ENCODE measurements around the gene RTL1.

RTL1 gene

DNA sequence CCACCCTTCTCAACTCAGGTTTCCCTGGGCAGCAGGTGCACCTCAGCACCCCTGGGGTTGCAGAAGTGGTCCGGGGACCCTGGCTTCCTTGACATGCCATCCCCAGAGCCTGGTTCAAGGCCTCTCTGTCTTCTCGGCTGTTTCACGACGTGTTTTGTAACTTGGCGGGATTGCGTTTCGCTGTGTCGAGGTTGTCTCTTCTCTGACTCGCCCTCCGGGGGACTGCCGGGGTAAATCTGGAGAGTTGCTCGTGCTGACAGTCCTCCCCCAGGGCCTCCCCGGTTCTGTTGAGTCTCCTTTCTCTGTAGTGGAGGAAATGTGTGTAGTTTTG, 52.0 kb downstream of the RTL1 start:
- DNase-seq (ENCODE audit: low read depth in 2 of 2): no peak

DNA sequence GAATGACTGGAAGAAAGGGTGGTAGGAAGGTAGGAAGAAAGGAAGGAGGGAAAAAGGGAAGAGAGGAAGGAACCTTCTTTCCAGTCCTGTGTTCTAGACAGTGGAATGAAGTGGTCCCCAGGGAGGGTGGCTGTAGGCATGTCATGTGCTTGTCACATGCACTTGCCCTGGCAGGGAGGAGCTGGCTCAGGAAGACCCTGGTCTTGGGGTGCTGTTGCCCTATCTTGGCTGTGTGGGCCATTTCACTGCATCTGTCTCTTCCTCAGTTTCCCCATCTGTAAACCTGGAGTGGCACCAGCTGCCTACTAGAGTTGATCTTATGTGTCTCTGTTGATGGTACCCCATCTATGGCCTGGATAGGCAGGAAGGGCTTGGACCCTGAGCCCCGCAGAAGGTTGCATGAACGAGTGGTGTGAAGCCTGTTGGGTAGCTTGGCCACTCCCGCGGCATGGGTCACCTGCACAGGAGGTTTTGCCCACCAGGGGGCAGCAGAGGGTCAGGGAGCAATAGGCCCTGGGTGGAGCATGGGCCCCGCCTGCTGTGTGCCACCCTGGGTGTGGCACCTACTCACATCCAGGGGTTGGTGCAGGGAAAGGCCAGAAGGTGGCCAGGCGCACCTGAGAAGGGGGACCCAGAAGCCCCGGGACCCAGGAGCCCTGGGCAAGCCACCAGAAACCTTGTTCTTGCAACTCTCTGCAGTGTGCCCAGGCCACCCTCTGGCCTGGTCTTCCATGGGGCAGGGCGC, 52.5 kb downstream of the RTL1 start:
- peak; percentile 27 to 73 for DNase-seq (ENCODE audit: low read depth in 2 of 2)

DNA sequence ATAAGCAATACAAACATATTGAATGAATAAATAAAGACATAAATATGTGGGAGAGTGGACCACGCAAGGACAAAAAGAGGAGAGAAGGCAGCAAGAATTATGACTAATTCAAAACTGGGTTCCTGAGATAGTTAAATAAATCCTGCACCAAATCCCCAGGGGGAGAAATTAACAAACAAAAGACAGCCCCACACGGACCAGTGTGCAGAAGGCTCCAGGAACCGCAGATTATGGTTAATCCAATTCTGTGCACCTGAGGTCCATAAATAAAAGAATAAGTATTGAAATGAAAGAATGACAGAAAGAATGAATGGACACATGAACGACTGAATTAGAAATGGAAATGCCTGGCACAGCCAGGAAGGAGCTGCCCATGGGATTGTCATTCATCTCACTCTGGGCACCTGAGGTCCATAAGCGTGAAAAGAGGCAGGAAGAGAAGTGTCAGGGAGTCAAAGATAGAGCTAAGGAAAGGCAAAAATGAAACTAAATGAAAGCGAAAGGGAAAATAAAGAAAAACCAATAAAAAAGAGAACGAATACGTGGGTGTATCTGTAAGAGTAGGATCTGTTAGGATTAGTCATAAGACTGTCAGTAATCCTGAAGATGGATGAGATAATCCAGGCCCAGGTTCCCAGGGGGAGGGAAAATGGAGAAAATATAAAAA, 54.3 kb downstream of the RTL1 start:
- DNase-seq (ENCODE audit: low read depth in 2 of 2): no peak

DNA sequence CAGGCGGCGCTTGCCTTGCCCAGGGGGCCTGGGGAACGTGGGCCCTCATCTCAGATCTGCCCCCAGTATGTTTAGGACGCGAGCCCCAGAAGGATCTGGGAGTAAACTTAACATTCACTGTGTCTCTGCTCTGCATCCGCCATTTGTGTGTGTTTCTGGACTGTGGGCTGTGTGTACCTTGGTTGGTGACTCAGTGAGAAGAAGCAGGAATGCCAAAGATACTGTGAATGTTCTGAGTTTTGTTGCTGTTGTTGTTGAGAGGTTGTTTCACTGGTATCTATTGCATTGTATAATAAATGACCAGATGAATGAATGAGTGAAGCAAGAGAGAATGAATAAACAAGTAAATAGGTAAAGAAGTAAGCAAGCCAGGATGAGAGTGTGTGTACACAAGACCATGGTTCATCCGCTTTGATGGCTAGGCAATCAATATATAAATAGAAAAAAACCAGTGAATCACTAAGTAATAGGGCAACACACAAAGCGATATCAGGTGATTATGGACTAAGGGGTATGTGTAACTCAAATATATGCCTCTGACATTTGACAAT, 57.1 kb downstream of the RTL1 start:
- DNase-seq (ENCODE audit: low read depth in 2 of 2): no peak

DNA sequence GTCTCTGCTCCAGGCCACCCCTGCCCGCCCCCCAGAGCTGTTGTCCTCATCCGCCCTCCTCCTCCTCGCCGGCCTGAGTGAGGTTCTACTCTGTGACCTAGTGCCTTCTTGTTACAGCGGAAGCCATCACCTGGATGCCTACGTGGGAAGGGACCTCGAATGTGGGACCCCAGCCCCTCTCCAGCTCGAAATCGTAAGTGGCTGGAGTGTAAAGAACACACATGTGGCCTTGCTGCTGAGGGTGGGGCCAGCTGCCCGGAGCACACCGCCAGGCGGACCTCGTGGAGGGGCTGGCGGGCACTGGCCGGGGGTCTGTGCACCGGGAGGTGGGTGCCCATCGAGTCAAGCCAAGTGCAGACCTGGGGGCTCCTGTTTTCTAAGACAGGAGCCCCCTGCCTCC, 58.2 kb downstream of the RTL1 start:
- no peak for DNase-seq (ENCODE audit: low read depth in 2 of 2)

DNA sequence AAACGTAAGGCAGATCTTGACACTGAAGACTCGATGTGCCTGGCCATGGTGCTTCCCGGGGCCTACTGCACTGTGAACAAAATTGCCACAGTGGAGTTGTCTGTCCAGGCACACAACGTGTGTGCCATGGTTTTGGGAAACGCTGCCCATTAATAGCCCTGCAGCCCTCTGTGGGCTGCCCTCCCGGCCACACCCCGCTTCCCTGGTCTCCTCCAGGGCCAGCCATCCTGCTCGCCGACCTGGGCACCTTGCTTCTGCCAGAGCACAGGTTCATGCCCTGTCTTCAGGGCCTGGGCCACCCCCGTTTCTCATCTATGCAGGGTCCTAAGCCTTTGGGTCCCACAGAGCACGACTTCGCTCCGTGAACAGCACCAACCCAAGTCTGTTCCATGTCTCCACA, 58.7 kb downstream of the RTL1 start:
- no peak for DNase-seq (ENCODE audit: low read depth in 2 of 2)

DNA sequence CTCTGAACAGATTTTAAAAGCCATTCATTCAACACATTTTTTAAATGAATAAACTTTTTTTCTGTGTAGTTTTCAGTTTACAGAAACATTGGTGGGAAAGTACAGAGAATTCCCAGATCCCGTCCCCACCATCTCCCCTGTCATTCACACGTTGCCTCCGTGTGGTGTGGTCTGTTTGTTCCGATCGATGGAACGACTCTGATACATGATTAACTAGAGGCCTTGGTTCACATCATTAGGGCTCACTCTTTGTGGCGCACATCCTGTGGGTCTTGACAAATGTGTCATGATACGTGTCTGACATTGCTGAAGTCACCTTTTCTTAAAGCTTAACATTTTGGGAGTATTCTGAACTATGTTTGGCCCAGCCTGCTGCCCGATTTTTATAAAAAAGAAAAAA, 59.1 kb downstream of the RTL1 start:
- DNase-seq (ENCODE audit: low read depth in 2 of 2): no peak

DNA sequence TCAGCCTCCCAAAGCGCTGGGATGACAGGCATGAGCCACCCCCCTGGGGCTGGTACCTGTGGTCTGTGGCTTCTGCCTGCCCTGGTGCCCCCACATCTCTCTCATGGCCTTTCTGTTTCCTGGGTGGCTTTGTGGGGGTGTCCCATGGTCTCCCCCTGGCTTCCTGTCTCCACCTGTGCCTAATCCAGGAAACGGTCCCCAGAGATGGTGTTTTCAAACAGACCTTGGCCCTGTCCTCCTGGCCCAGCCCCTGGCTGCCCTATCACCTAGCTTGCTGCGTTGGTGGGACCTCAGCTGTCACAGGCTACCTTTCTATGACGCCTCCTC, 59.5 kb downstream of the RTL1 start:
- DNase-seq (ENCODE audit: low read depth in 2 of 2): no peak

DNA sequence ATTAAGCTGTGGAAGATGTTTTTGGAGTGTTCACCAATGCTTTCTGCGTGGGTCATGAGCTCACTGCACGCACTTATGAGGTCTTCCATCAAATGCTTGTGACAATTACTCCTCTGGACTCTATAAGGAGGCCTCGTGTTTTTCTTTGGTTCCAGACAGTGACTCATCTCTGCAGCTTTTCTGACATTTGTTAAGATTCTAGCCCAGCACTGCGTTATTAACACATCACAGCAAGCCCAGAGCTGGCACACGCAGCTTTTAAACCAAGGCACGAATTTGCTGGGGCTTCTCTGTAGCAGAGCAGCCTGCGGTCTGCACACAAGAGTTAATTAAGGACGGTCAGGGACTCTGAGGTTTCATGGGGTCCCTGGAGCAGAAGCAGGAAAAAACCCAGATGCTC, 60.7 kb downstream of the RTL1 start:
- no peak for DNase-seq (ENCODE audit: low read depth in 2 of 2)

DNA sequence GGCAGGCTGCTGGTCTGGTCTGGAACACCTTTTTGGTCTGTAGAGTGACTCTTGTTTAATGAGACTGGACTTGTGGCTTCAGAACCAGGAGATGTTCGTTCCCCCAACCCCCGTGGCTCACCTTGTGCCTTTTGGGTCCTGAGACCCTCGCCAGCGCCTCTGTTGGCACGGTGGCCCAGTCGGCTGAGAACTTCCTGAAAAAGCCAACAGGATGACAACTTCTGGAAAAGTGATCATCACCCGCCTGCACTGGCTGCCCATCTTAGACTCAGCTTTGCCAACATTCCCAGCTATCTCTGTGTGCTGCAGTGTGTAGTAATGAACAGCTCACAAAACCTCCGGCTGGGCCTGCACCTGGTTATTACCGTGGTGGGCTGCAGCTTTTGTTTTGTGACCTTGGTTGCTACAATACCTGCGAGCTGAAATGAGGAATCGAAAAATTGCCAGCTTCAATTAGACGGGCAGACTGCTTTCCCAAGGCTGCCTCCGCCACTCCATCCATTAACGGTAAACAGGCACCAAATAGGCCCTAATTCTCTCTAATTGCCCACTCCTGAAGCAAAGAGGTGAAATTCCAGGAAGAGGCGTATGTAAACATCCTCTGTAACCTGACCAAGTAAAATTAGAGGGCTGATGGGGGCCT, 61.6 kb downstream of the RTL1 start:
- DNase-seq (ENCODE audit: low read depth in 2 of 2): no peak

DNA sequence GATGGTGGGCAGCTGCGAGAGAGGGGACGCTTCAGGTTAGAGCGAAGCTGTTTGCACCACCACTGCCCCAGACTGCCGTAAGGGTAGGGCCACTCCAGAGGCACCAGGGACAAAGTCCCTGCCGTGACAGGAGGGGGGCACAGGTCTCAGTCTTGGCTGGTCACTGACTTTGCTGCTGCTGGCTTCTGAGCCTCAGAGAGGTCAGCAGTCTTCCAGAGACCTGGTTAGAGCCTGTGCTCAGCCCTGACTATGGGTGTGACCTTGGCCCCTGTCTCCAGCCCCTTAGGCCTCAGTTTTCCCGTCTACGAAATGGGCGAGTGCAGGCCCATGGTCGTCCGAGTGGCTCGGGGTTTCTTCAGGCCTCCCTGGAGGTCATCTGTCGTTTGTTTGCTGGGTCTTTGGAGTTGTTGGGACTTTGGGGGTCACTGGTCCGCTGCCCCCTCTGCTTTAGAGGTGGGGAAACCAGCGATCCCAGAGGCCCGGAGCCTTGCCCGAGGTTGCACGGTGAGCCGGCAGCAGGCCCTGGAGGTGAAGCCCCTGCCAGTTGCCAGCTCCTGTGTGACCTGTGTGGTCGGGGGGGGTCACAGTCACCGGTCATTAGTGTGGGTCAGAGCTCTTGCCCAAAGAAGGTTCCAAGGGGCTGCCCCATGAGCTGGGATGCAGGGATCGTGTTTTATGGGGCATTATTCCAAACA, 62.3 kb downstream of the RTL1 start:
- DNase-seq (ENCODE audit: low read depth in 2 of 2): no peak

DNA sequence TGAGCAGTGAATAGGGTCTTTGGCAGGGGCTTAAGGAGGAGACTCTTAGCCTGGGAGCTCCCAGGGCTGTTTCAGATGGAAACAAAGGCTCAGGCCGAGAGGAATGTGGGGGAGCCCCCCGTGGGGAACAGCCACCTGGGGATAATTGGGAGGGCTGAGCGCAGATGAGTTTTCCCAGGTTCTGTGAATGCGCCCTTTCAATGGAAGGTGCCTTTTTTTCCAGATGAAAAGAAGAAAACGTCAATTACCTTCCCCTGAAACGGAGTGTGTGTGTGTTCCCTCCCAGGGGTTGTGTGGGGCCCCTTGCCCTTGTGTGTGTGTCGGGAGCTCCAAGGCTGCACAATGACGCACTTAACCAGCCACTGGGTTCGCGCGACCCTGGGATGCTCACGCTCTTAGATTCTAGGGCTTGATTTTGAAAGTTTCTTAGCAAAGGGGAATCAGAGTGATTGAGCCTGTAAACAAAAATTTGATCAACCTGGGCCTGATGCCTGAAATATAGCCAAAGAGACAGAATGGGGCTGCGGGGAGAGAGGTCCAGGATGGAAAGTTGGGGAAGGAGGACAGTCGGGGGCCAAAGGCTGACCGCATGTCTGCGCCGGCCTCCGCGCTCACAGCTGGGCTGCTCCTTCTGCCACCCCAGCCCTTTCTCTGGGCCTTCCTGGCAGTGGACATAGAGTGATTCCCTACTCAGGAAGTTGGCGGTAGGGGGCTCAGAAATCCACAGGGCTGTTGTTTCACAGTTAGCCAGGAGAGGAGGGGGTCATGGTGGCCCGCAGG, 63.0 kb downstream of the RTL1 start:
- no peak for DNase-seq (ENCODE audit: low read depth in 2 of 2)

DNA sequence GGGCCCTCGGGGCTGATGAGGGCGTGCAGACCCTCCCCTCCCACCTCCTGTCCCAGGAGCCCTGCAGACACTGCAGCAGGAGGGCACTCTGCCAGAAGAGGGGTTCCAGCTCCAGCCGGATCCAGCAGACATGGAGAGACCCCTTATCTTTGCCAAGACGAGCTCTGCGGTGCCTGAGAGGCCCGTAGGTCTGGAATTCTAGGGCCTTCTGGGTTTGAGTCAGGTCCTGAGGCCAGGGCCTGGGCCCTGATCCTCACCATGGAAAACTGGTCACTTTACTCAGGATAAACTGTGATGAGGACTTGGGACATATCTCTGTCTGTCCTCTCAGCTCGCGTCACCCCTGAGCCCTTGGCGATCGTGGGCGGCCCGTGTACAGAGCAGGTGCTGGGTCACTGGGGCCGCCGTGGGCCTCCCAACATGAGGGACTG, 63.8 kb downstream of the RTL1 start:
- DNase-seq (ENCODE audit: low read depth in 2 of 2): no peak

DNA sequence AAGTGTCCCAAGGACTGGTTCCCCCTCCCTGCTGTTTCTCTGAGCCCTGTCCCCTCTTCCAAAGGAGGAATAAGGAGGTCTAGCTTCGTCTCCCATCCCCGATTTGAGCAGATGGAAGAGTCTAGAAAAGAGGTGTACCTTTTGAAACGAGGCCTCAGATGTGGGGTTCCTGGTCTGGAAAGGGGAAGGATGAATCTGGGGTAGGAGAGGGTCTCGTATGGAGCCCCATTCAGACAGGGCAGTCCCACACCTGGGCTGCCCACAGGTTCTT, 64.3 kb downstream of the RTL1 start:
- no peak for DNase-seq (ENCODE audit: low read depth in 2 of 2)

DNA sequence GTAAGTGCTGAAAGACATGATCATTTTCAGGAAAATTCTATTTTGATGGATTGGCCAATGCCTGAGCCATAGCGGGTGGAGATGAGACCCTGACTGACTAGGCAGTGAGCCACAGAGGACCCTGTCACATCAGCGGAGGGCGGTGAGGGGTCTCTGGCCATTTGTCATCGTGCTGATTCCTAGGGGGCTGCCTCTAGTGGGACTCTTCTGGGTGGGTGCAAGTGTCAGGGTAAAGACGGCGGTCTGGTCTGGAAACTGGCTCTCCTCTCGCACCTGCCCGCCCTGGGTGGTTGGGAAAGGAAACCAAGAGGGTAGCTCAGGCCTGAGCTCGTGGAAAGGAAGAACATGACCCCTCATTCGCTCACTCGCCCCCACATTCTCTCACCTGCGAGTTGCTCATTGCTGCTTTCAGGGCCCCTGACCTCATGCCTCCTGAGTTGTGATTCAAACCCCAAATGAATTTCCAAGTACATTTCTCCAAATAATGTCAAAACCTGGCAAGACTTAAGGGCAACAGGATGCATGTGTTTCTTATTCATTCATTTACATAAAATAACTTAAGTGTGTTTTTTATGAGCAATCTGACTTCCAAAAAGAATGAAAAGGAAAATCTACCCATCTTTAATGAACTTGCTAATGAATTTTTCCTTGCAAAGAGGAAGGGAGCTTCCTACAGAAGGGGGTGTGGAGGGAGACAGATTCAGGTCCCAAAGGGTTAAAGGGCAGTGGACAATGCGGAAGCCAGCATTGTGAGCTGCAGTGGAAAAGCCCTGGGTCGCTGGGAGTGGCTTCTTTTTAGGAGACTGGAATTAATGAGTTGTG, 64.8 kb downstream of the RTL1 start:
- DNase-seq (ENCODE audit: low read depth in 2 of 2): no peak

DNA sequence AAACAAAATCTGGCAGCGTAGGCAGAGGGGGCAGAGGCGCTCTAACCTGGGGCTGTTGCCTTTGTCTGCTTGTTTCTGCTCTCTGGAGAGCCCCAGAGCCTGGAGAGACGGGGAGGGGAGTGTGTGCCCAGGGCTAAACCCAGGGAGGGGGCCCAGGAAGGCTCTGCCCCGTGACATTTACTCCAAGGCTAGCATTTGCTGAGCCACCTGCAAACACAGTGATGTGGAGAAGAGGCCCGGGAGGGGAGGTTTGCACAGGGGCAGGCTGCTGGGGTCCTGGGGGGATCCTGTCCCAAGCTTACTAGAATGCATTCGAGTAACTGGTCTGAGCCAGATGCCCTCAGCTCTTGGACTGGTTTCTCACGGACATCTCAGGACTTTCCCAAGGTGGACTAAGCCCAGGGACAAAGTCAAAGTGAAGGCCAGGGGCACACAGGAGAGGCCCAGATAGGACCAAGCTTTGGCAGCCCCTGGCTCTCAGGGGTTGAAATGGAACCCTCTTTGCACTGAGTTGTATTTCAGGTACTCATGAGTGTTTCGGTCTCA, 65.6 kb downstream of the RTL1 start:
- no peak for DNase-seq (ENCODE audit: low read depth in 2 of 2)

DNA sequence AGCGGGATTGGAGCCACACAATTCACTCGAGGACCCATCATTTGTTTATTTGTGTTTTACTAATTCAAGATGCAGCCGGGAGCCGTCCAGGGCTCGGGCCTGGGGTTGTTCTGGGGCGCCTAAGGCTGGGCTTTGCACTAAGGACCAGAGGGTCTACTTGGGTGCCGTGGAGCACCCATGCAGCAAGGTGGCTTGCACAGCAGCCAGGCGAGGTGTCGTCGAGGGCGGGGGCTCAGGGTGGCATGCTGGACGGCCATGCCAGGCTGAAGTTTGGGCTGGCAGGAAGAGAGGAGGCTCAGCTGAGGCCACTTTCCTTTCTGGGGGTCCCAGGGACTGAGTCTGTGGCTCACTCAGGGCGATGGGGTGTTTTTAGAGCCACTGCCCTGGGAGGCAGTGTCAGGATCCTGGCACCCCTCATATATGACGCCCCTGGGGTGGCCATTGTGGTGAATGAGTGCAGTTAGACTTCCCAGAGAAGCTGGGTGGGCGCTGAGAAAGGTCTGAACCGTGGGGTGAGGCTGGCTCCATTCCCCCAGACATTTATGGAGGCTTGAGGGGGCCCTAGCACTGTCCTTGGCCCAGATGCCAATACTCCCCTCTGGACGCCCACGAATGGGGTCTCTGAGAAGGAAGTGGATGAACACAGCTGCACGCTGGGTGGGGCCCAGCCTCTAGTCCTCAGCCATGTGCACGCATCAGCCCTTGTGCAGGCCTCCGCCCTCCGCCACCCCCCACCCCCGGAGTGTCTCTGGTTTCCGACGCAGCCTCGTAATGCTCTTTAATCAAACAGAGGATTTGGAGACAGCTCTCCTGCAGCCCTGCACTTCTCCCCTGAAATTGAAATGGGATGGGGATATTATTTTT, 66.3 kb downstream of the RTL1 start:
- DNase-seq (ENCODE audit: low read depth in 2 of 2): no peak

DNA sequence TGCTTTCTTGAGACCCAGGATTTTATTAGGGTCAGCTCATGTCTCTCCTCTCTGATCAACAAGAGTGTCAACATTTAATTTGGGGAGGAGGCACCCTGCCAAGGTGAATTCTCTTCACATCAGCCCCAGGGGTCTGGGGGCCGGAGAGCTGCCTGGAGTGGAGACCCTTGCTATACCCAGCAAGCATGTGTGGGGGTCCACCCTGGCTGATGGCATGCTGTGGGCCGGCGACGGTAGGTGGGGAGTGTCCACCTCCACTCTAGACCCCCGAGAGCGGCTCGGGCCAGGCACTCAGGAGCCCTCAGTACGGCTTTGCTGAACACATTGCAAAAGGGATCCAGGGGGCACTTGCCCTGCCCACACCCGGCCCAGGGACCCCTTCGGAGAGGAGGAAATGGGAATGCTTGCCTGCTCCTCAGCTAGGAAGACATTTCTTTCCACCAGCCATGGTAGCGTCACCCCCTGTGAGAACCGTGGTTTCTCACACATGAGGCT, 67.2 kb downstream of the RTL1 start:
- no peak for DNase-seq (ENCODE audit: low read depth in 2 of 2)

DNA sequence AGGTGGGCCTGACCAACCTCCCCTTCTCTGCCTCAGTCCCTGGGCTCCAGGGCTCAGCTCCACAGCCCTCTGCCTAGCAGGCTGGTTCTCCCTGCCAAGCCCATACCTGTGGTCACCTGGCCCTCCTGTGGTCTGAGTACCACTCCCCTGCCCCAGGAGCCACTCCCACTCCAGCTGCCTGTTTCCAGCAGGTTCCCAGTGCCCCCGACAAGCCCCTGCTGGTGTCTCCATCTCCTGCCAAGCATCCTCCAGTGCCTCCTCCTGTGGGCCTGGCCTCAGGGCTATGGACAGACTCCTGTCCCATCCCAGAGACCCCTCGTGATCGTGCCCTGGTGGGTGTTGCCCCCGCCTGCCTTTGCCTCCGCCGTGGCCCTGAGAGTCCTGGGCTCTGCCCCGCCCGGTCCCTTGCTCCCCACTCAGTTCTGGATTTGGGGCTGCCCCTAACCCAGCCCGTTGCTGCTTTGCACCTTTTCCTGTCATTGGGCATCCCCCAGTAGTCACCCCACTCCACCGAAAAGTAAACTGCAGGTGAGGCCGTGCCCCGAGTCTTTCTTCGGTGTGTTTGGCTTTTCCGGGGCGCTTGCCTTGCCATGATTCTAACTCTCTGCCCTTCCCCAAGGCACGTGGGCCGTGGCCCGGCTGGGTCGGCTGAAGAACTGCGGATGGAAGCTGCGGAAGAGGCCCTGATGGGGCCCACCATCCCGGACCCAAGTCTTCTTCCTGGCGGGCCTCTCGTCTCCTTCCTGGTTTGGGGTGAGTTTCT, 67.8 kb downstream of the RTL1 start:
- no peak for DNase-seq (ENCODE audit: low read depth in 2 of 2)
